Brain microvascular endothelial cell (primary cell): Measurements from ENCODE around the gene PKIG.

Experiments
- DNase-seq: peaks from one replicate; pipeline ENCODE4 v3.0.0-alpha.2; 2020
- H3K27ac ChIP-seq: fragments of 250-450 bp; sonication (Bioruptor Pico); 2 replicates; pipeline ENCODE4 v1.5.1; 2020; ENCODE audit warnings: mild to moderate bottlenecking, moderate library complexity
- H3K27me3 ChIP-seq: fragments of 250-450 bp; sonication (Bioruptor Pico); replicated peaks from 2 replicates; pipeline ENCODE4 v1.5.1; 2020; ENCODE audit warnings: mild to moderate bottlenecking
- H3K36me3 ChIP-seq: fragments of 250-450 bp; sonication (Bioruptor Pico); replicated peaks from 2 replicates; pipeline ENCODE4 v1.5.1; 2020; ENCODE audit warnings: mild to moderate bottlenecking
- H3K4me3 ChIP-seq: 2 replicates; pipeline ENCODE4 v1.5.1; 2011; ENCODE audit warnings: low read depth, mild to moderate bottlenecking, control low read depth, low read length, moderate library complexity
- CTCF ChIP-seq: IDR thresholded peaks from 2 replicates; pipeline ENCODE4 v1.5.1; 2011; ENCODE audit warnings: low read depth, mild to moderate bottlenecking, moderate library complexity, low read length, control low read depth, inconsistent platforms; ENCODE audit errors: missing control alignments
- in situ Hi-C: cut with HindIII; loops from 2 replicates; pipeline ENCODE4 v1.10.0; 2017; ENCODE audit warnings: low sequenced_read_pairs, low pct_ligation_motif_present

Gene PKIG

GRCh38 chr20:44629542-44629941 lies 47.2 kb downstream of the PKIG start:
- TF ChIP-seq CTCF = no peak
- no peak for DNase-seq
- H3K27ac ChIP-seq = no peak overlapping the region
- no peak overlapping the region for H3K4me3 ChIP-seq
- in situ Hi-C loops = no loop called here
- H3K27me3 ChIP-seq = no peaks in the 10 kb centered on the region
- no peaks in the 10 kb centered on the region for H3K36me3 ChIP-seq

GRCh38 chr20:44630297-44630696 lies 47.9 kb downstream of the PKIG start:
- DNase-seq = no peak
- no peak overlapping the region for H3K27ac ChIP-seq
- H3K36me3 ChIP-seq = peaks cover 2% of the 10 kb centered on the region
- in situ Hi-C loops = no loop called here
- no peak overlapping the region for H3K4me3 ChIP-seq
- H3K27me3 ChIP-seq = no peaks in the 10 kb centered on the region
- no peak for TF ChIP-seq CTCF

- no peak for DNase-seq
- Histone ChIP-seq H3K27ac (no peak overlapping the region), H3K27me3 (no peaks in the 10 kb centered on the region), H3K4me3 (no peak overlapping the region), H3K36me3 (peaks cover 4% of the 10 kb centered on the region)
- TF ChIP-seq CTCF = no peak
- in situ Hi-C loops = no loop called here
These were observed 49.8 kb downstream of the PKIG start for GRCh38 chr20:44632103-44632752.

GRCh38 chr20:44633187-44633810 lies 50.9 kb downstream of the PKIG start:
- Histone ChIP-seq H3K27ac (no peak overlapping the region), H3K36me3 (peaks cover 4% of the 10 kb centered on the region), H3K4me3 (no peak overlapping the region), H3K27me3 (no peaks in the 10 kb centered on the region)
- TF ChIP-seq CTCF = no peak
- in situ Hi-C loops = no loop called here
- DNase-seq = no peak

- Histone ChIP-seq H3K4me3 (no peak overlapping the region), H3K27ac (no peak overlapping the region), H3K36me3 (peaks cover 4% of the 10 kb centered on the region), H3K27me3 (no peaks in the 10 kb centered on the region)
- TF ChIP-seq CTCF = no peak
- no peak for DNase-seq
- in situ Hi-C loops = no loop called here
These were observed 51.7 kb downstream of the PKIG start for GRCh38 chr20:44633872-44634600.
